NB4 (cell line): ENCODE measurements around the gene C1QC.

ENCODE experiments used
- POLR2A ChIP-seq: IDR thresholded peaks from 2 replicates; pipeline ENCODE4 v1.6.1; 2011; ENCODE audit warnings: mild to moderate bottlenecking; ENCODE audit not compliant: insufficient read length; ENCODE audit errors: extremely low read depth
- TF ChIP-seq, protein P1 (sequence below): IDR thresholded peaks from one replicate; pipeline ENCODE4 v1.5.1; 2012; ENCODE audit warnings: low read depth, low read length

DNA sequence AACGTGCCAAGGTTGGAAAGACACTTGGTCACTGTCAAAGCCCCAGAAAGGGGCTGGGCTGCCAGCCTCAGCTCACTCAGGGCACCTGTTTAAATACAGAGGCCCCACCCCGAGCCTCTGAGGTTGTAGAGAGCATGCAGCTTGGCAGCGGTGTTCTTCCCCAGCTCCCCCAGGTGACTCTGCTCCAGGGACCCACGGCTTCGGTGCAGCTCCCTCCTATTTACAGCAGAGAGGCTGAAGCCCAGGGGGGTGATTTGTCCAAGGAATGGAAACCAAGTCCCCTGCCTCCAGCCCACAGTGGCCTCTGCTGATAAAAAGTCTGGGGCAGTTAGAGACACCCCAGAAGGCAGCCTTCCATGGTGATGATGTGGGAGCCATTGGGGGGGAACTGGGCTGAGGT, 16.1 kb upstream of the C1QC start:
- TF ChIP-seq, protein P1, sequence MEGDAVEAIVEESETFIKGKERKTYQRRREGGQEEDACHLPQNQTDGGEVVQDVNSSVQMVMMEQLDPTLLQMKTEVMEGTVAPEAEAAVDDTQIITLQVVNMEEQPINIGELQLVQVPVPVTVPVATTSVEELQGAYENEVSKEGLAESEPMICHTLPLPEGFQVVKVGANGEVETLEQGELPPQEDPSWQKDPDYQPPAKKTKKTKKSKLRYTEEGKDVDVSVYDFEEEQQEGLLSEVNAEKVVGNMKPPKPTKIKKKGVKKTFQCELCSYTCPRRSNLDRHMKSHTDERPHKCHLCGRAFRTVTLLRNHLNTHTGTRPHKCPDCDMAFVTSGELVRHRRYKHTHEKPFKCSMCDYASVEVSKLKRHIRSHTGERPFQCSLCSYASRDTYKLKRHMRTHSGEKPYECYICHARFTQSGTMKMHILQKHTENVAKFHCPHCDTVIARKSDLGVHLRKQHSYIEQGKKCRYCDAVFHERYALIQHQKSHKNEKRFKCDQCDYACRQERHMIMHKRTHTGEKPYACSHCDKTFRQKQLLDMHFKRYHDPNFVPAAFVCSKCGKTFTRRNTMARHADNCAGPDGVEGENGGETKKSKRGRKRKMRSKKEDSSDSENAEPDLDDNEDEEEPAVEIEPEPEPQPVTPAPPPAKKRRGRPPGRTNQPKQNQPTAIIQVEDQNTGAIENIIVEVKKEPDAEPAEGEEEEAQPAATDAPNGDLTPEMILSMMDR, result no peak
- no peak for TF ChIP-seq POLR2A
